ENCODE results near the gene TGFB3.
"Not testable (repeated sequence)": the region's sequence is repeated elsewhere in the genome, so short reads cannot be mapped to it uniquely, and the experiment has no call there.

TGFB3 gene

DNA sequence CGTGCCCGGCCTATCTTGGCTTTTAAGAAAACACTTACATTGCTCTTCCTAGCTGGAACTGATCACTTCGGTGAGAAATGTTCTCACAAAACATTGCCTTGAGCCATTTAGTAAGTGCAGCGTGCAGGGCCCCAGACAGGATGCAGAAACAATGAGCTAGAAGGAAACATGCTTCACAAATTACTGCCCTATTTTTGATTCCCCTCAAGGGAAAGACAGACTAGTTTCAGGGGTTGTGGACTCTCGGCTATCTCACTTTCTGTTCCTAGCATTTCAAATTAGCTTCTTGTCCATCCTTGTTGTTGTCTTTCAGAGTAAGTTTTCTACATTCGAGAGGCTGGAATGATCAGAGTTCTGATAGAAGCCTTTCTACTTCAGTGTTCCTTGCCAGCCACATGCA, 21.6 kb downstream of the TGFB3 start:
- no peak for FAIRE-seq
- DNase-seq (ENCODE audit: low spot score), result no peak

GRCh38 chr14:75959031-75959430, 22.8 kb downstream of the TGFB3 start:
- DNase-seq (ENCODE audit: low spot score), result no peak
- no peak for FAIRE-seq

GRCh38 chr14:75952489-75952888, 29.3 kb downstream of the TGFB3 start:
- FAIRE-seq, result no peak
- no peak for DNase-seq (ENCODE audit: low spot score)

GRCh38 chr14:75946785-75947184, 35.0 kb downstream of the TGFB3 start:
- no peak for DNase-seq (ENCODE audit: low spot score)
- FAIRE-seq, result no peak

- DNase-seq (ENCODE audit: low spot score), result no peak
- FAIRE-seq, result no peak
Measured at GRCh38 chr14:75944607-75945241, 37.1 kb downstream of the TGFB3 start.

DNA sequence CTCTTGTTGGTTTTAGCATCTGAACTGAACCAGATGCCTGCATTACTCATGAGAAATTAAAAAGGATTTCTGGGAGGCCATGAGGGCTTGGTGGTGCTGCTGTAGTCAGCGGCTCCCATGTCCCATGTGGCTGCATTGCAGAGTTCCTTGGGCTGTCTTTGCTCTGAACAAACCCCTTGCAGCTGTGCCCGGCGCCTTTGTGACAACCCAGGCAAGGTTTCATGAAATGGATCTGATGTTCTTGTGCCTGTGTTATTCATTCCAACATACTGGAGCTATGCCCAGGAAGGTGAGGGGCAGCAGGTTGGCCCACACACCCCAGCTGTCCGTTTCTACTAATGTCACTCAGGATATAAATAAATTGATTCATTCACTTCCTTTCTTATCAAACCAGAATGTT, 40.8 kb downstream of the TGFB3 start:
- no peak for DNase-seq (ENCODE audit: low spot score)
- FAIRE-seq, result no peak

DNA sequence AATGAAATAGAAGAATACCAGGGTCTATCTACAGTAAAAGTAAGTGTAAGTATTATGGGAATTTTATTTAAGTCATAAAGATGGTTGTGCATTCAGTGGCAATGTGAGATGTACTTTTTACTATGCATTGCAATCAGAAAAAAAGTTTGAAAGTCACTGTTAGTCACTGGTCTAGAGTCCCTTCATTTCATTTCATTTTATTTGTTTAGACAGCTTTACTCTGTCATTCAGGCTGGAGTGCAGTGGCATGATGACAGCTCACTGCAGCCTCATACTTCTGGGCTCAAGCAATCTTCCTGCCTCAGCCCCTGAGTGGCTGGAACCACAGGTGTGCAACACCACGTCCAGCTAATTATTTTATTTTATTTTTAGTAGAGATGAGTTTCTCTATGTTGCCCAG, 42.6 kb downstream of the TGFB3 start:
- FAIRE-seq, result no peak
- DNase-seq (ENCODE audit: low spot score), result no peak

GRCh38 chr14:75934998-75935628, 46.7 kb downstream of the TGFB3 start:
- DNase-seq (ENCODE audit: low spot score) (no peak), FAIRE-seq (no peak)

- FAIRE-seq (no peak), DNase-seq (ENCODE audit: low spot score) (no peak)
Measured at GRCh38 chr14:75933712-75934296, 48.0 kb downstream of the TGFB3 start.

DNA sequence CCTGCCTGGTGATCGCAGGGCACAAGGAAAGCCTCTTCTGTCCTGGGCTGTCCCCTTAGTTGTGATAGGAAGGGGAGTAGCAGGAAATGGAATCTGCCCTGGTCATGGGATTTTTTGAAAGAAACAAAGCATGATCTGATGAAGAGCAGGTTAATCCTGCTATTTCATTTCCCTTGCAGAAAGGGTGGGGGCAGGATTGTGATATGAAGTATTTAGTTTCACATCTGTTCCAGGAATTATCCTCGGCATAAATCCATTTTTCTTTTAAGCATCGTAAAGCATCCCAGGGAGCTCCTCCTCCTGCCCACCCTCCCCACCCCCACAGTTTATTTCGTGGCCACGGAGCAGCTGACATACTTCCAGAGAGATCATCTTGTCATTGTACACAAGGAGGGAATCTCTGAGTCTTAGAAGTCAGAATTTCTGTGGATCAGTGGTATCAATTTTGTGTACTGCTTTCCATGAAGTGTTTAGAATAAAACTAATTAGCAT, 53.1 kb downstream of the TGFB3 start:
- DNase-seq (ENCODE audit: low spot score), result no peak
- FAIRE-seq, result no peak

DNA sequence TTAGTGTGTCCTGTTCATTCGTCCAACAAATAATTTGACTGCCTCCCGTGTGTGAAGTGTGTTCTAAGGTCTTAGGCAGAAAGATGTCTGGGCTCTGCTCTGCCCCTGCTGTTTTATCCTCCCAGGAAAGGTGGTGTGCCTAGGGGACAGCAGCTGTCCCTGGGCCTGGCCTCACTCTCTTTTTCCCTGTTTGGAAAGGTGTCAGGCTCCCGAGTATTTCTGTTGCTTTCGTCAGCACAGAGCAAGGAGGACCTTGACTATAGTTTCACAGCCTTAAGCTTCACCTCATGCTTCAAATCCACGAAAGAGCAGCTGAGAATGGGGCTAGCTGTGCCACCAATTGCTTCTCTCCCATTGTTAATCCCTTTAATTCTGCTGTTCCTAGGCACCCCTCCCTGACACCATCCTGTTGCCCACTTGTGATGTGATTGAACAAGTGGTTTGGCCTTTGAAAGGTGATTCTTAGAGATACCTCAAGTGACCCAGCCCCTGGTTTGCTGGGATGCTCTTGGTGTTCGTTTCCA, 54.2 kb downstream of the TGFB3 start:
- FAIRE-seq (no peak), DNase-seq (ENCODE audit: low spot score) (no peak)

GRCh38 chr14:75926431-75927115, 55.2 kb downstream of the TGFB3 start:
- FAIRE-seq (no peak), DNase-seq (ENCODE audit: low spot score) (no peak)

DNA sequence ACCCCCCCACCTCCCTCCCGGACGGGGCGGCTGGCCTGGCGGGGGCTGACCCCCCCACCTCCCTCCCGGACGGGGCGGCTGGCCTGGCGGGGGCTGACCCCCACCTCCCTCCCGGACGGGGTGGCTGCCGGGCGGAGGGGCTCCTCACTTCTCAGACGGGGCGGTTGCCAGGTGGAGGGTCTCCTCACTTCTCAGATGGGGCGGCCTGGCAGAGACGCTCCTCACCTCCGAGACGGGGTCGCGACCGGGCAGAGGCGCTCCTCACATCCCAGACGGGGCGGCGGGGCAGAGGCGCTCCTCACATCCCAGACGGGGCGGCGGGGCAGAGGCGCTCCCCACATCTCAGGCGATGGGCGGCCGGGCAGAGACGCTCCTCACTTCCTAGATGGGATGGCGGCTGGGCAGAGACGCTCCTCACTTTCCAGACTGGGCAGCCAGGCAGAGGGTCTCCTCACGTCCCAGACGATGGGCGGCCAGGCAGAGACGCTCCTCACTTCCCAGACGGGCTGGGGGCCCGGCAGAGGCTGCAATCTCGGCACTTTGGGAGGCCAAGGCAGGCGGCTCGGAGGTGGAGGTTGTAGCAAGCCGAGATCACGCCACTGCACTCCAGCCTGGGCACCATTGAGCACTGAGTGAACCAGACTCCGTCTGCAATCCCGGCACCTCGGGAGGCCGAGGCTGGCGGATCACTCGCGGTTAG, 56.5 kb downstream of the TGFB3 start:
- DNase-seq (ENCODE audit: low spot score); FAIRE-seq: not testable (repeated sequence)

GRCh38 chr14:75920421-75920820, 61.4 kb downstream of the TGFB3 start:
- not testable (repeated sequence) for FAIRE-seq

DNA sequence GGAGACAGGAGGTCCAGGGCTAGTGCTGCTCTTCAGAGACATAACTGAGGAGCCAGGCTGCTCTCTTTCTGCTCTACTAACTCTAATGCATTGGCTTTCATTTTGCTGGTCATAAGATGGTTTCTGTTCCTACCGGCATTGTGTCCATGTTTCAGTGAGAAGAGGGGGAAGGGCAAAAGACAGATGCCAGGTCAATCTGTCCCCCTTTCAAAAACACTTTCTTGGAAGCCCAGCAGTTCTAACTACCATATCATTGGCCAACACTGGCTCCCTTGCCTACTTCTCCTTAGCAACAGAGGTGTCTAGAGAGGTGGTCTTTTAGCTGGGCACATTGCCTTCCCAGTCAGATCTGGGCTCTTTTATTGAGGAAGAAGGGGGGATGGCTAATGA, 63.9 kb downstream of the TGFB3 start:
- FAIRE-seq (no peak), DNase-seq (ENCODE audit: low spot score) (no peak)

More at GRCh38 chr14:75920421-75920820, 61.4 kb downstream of the TGFB3 start:
- DNase-seq (ENCODE audit: low spot score), result not testable (repeated sequence)

- FAIRE-seq, result no peak
- DNase-seq (ENCODE audit: low spot score), result no peak
Measured at GRCh38 chr14:75917322-75917945, 64.4 kb downstream of the TGFB3 start.

GRCh38 chr14:75915045-75915444, 66.8 kb downstream of the TGFB3 start:
- no peak for FAIRE-seq
- DNase-seq (ENCODE audit: low spot score), result no peak

GRCh38 chr14:75913183-75913582, 68.6 kb downstream of the TGFB3 start:
- FAIRE-seq, result no peak

GRCh38 chr14:75911883-75912282, 69.9 kb downstream of the TGFB3 start:
- DNase-seq (ENCODE audit: low spot score) (no peak), FAIRE-seq (no peak)

More at GRCh38 chr14:75913183-75913582, 68.6 kb downstream of the TGFB3 start:
- no peak for DNase-seq (ENCODE audit: low spot score)

DNA sequence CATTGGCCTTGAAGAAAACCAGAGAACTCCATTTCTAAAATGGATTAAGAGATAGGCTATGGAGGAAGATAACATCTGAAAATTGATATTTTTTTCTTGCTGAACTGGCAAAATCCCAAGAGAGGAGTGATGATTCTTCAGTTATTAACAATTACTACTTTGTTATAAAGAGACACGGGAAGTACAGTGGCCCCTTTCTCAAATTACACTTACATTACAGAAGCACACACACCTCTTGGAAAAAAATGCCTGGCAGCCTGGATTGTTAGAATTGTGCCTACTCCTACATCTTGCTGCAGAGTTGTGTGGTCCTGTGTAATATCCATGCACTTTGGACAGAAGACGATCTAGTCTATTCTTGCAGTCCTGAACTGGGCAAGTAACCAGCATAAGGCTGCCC, 71.7 kb downstream of the TGFB3 start:
- DNase-seq (ENCODE audit: low spot score) (no peak), FAIRE-seq (no peak)

- FAIRE-seq, result no peak
- no peak for DNase-seq (ENCODE audit: low spot score)
Measured at GRCh38 chr14:75909630-75910029, 72.2 kb downstream of the TGFB3 start.
